HL-60 (cell line): ENCODE results near the gene GTPBP1.

Source experiments
- GABPA ChIP-seq: IDR thresholded peaks from 2 replicates; pipeline ENCODE4 v1.6.1; 2012; ENCODE audit warnings: low read depth
- POLR2AphosphoS5 ChIP-seq: IDR thresholded peaks from 2 replicates; pipeline ENCODE4 v1.6.1; 2012; ENCODE audit warnings: low read depth
- SPI1 ChIP-seq: IDR thresholded peaks from 2 replicates; pipeline ENCODE4 v1.6.1; 2012; ENCODE audit warnings: low read depth, mild to moderate bottlenecking, borderline replicate concordance
- TF ChIP-seq, protein P1 (sequence below): IDR thresholded peaks from one replicate; pipeline ENCODE4 v1.5.1; 2011; ENCODE audit warnings: low read length, control low read depth, inconsistent platforms; ENCODE audit not compliant: insufficient read depth
- TF ChIP-seq, protein P2 (sequence below): IDR thresholded peaks from 2 replicates; pipeline ENCODE4 v1.6.1; 2012; ENCODE audit warnings: low read depth; ENCODE audit not compliant: insufficient replicate concordance

DNA sequence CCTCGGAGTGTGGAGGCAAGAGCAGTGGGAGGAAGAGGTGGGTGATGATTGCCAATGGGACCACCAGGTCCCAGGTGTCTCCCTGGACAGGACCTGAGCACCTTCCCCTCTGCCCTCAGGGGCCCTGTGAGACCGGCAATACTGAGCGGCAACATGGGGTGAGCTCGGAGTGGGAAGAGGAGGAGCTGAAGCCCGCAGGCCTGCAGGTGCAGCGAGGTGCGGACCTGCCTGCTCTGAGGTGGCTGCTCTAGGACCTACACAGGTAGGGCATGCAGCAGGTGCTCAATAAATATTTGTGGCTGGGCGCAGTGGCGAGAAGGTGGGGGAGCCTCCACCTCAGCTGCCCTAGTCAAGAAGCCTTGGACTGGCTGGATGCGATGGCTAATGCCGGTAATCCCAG is 62.3 kb downstream of the GTPBP1 start:
- TF ChIP-seq, protein P1, sequence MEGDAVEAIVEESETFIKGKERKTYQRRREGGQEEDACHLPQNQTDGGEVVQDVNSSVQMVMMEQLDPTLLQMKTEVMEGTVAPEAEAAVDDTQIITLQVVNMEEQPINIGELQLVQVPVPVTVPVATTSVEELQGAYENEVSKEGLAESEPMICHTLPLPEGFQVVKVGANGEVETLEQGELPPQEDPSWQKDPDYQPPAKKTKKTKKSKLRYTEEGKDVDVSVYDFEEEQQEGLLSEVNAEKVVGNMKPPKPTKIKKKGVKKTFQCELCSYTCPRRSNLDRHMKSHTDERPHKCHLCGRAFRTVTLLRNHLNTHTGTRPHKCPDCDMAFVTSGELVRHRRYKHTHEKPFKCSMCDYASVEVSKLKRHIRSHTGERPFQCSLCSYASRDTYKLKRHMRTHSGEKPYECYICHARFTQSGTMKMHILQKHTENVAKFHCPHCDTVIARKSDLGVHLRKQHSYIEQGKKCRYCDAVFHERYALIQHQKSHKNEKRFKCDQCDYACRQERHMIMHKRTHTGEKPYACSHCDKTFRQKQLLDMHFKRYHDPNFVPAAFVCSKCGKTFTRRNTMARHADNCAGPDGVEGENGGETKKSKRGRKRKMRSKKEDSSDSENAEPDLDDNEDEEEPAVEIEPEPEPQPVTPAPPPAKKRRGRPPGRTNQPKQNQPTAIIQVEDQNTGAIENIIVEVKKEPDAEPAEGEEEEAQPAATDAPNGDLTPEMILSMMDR: no peak
- TF ChIP-seq, protein P2, sequence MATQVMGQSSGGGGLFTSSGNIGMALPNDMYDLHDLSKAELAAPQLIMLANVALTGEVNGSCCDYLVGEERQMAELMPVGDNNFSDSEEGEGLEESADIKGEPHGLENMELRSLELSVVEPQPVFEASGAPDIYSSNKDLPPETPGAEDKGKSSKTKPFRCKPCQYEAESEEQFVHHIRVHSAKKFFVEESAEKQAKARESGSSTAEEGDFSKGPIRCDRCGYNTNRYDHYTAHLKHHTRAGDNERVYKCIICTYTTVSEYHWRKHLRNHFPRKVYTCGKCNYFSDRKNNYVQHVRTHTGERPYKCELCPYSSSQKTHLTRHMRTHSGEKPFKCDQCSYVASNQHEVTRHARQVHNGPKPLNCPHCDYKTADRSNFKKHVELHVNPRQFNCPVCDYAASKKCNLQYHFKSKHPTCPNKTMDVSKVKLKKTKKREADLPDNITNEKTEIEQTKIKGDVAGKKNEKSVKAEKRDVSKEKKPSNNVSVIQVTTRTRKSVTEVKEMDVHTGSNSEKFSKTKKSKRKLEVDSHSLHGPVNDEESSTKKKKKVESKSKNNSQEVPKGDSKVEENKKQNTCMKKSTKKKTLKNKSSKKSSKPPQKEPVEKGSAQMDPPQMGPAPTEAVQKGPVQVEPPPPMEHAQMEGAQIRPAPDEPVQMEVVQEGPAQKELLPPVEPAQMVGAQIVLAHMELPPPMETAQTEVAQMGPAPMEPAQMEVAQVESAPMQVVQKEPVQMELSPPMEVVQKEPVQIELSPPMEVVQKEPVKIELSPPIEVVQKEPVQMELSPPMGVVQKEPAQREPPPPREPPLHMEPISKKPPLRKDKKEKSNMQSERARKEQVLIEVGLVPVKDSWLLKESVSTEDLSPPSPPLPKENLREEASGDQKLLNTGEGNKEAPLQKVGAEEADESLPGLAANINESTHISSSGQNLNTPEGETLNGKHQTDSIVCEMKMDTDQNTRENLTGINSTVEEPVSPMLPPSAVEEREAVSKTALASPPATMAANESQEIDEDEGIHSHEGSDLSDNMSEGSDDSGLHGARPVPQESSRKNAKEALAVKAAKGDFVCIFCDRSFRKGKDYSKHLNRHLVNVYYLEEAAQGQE: no peak
- no peak for TF ChIP-seq GABPA
- no peak for TF ChIP-seq POLR2AphosphoS5
- TF ChIP-seq SPI1: no peak
